AG10803 (cell line): ENCODE results near the gene NRIP1.

Experiments used
- DNase-seq: peaks from one replicate; pipeline ENCODE4 v3.0.0; 2010; ENCODE audit warnings: low read depth
- H3K4me3 ChIP-seq: 2 replicates; pipeline ENCODE4 v1.5.1; 2011; ENCODE audit warnings: mild to moderate bottlenecking, low read length, control low read depth
- CTCF ChIP-seq: conservative IDR thresholded peaks from 2 replicates; pipeline ENCODE4 v1.5.1; 2011; ENCODE audit warnings: mild to moderate bottlenecking, low read length, control low read depth, inconsistent platforms

Gene NRIP1

DNA sequence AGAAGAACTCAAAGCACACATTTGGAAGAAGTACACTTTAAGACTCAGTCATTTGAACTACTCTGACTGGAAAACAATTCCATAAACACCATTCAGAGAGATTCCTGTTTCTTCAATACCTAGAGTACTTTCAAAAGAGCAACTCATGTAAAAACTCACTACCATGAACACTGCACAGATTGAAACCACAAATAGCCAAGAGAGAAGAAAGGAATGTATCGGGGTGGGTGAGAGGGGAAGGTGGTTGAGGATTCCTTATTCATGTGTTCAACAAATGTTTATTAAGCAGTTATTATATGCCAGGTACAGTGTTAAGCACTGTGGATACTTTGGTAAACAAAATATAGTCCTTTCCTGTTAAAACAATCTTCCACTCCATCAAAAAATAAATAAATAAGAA lies 64.7 kb downstream of the NRIP1 start:
- no peak overlapping the region for H3K4me3 ChIP-seq
- TF ChIP-seq CTCF, result no peak
- peak; percentile 76 for DNase-seq

GRCh38 chr21:14998784-14999183 lies 66.0 kb downstream of the NRIP1 start:
- no peak for TF ChIP-seq CTCF
- no peak overlapping the region for H3K4me3 ChIP-seq
- DNase-seq, result no peak

- H3K4me3 ChIP-seq, result no peak overlapping the region
- no peak for DNase-seq
- no peak for TF ChIP-seq CTCF
Observed at GRCh38 chr21:14998336-14998735, 66.5 kb downstream of the NRIP1 start.

DNA sequence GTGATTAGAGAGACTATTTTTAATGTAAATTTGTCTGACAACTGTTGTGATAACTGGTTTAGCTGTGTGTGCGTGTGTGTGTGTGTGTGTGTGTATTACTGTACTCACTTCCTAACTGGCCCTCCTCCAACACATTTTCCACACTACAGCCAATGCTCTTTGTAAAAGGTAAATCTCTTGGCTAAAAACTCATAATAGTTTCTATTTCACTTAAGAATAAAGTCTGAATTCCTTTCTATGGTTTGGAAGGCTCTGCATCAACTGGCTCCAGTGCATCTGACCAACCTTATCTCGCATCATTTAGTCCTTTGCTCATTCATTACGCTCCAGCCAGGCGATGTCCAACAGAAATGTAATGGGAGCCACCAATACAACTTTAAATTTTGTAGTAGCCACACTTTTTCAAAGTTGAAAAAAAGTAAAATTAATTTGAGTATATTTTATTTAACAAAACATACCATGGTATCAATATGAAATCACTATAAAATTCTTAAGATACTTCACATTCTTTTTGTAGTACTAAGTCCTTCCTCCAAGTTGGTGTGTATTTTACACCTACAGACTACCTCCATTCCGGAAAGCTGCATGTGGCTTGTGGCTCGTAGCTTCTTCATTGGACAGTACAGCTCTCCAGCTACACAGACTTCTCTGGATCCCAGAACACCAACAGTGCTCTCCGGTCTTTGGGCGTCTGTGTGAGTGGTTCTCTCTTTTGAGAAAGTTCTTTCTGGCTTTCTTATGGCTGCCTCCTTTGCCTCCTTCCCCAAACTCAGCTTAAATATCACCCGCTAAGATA lies 68.9 kb downstream of the NRIP1 start:
- no peak overlapping the region for H3K4me3 ChIP-seq

GRCh38 chr21:14995226-14995625 lies 69.6 kb downstream of the NRIP1 start:
- H3K4me3 ChIP-seq, result no peak overlapping the region
- no peak for DNase-seq
- no peak for TF ChIP-seq CTCF

More for the DNA sequence above, 68.9 kb downstream of the NRIP1 start:
- no peak for TF ChIP-seq CTCF
- peak; percentile 55 for DNase-seq

DNA sequence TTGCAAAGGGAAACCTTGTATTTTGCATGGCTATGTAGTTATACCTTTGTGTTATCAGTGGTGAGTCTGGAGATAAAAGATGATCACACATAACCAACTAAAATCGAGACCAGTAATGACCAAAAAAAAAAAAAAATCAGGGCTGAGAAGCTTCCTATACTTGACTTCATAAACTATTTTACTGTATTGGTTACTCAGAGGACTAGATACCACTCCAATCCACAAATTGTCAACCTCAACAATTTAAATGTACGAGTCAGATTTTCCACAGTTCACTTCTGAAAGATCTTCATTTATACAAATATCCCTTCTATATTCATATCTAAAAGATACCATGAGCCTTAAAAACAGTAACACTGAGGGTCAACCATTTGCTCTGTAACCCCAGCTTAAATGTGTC lies 71.7 kb downstream of the NRIP1 start:
- H3K4me3 ChIP-seq, result no peak overlapping the region
- no peak for TF ChIP-seq CTCF
- DNase-seq, result no peak

GRCh38 chr21:14991957-14992356 lies 72.8 kb downstream of the NRIP1 start:
- no peak for TF ChIP-seq CTCF
- H3K4me3 ChIP-seq, result no peak overlapping the region
- no peak for DNase-seq
